Brain pericyte (primary cell): ENCODE measurements around the gene DAB1.
"Not testable (repeated sequence)": the region's sequence is repeated elsewhere in the genome, so short reads cannot be mapped to it uniquely, and the experiment has no call there.

Experiments used
- DNase-seq: peaks from one replicate; pipeline ENCODE4 v3.0.0-alpha.2; 2012; ENCODE audit warnings: low read depth, low spot score

The DAB1 gene

DNA sequence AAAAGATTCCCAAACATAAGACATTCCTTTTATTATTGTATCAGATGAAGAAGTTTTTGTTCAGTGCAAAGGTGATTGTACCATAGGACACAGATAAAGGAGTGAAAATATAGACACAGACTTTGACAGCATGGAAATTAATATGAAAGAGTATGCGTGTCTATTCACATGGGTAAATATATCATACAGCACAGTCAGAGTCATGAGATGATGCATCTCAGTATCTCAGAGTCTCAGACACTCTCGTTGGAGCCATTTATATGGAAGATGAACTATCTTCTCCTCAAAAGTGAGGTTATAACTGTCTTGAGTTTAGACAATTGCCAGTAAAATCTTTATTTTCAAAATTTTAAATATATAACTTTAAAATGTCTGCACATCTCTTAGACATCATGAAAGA, 299.7 kb downstream of the DAB1 start:
- DNase-seq, result no peak

DNA sequence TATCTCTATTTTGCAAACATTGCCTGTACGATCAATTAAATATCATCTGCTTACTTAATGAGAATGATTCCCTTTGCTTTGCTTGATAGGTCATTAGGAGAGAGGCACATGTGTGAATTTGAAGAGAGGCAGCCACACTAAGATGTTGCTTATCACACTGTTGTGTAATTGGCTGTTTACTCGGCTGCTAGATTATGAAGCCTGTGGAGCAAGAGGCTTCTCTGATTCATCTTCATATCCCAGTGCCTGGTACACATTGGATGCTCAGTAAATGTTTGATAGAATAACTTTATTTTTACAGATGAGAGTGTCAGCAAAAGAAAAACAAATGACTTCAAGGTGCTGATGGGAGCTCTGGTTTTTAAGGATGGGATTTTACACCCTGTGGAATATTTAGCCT, 301.8 kb downstream of the DAB1 start:
- DNase-seq, result no peak

DNA sequence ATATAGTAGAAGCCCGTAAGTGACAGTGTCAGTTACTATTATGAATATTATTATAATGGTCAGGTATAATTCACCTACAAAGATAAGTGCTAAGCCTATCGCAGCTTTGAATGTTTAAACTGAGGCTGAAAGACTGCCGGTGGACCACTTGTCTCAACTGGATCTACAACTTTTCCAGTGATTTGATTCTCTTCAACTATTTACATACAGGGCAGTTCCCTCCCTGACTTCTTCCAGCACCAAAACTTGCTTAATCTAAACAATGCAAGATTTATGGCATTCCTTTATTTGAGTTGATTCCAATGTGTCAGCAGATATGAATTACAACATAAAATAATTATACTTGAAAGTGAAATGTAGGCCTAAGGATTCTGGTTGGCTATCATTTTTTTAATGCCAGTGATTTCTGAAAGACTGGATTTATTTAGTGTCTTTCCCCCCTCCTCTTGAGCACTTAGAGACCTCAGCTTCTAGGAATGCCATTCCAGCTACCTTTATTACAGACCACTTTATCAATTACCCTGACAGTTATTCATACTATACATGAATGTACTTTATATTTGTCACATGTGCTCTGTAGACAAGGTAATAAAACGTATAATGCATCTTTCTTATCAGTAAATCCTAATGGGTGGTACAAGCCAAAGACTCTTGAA, 304.8 kb downstream of the DAB1 start:
- DNase-seq, result no peak

DNA sequence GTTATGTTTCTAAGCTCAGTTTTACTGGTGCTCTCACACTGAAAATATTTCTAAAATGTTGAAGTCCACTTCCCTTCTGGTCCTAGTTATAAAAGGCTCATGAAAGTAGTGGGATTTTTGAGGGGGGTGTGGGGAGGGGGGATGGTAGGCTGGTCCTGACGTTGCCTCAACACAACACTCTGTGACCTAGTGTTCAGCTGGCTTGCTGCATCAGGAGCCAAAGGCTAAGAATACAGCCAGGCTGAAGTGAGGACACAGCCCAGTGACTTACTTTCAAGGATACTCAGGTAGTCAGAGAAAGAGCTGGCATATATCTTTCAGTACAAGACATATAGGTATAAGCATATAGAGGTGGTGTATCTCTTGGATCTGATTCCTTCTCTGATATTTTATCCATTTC, 306.1 kb downstream of the DAB1 start:
- DNase-seq, result no peak

DNA sequence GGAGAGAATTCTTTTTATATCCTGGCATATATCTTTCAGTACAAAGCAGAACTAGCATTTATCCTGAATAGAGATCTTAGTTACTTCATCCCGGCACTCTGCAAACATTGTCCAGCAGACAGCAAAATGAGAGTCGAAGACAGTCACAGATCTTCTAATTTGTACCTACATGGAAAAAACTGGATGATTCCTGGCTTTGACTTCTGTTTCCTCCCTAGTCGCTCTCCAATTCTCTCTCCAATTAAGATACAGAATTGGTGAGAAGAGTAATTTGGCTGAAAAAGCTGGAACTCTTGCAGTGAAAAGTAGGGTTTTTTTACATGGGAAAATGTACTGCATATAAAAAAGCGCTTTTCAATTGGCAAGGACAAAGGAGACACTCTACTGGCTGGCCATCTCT, 307.0 kb downstream of the DAB1 start:
- no peak for DNase-seq

- no peak for DNase-seq
These were observed 308.7 kb downstream of the DAB1 start for GRCh38 chr1:57115030-57115614.

GRCh38 chr1:57112148-57112547, 311.7 kb downstream of the DAB1 start:
- DNase-seq, result no peak

- DNase-seq, result no peak
These were observed 312.7 kb downstream of the DAB1 start for GRCh38 chr1:57111175-57111574.

DNA sequence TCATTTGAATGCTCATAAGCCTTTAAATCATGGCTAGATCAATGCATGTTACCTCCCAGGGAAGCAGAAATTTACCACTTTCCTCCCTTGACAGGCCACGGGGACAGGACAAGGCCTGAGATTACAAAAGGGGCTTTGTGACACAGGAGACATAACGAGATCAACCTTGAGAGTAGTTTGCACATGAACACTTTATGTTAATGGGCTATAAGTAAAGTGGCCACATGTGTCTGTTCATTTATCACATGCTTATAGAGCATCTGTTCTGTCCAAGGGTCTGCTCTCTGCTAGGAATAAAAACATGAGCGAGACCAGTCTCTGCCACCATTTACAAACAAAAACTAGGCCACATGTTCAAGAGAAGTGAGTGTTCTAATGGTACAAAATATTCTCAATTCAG, 314.0 kb downstream of the DAB1 start:
- DNase-seq, result no peak

- no peak for DNase-seq
These were observed 314.6 kb downstream of the DAB1 start for GRCh38 chr1:57109247-57109646.

GRCh38 chr1:57106296-57106695, 317.6 kb downstream of the DAB1 start:
- DNase-seq, result no peak

- DNase-seq, result no peak
These were observed 321.1 kb downstream of the DAB1 start for GRCh38 chr1:57102561-57103326.

DNA sequence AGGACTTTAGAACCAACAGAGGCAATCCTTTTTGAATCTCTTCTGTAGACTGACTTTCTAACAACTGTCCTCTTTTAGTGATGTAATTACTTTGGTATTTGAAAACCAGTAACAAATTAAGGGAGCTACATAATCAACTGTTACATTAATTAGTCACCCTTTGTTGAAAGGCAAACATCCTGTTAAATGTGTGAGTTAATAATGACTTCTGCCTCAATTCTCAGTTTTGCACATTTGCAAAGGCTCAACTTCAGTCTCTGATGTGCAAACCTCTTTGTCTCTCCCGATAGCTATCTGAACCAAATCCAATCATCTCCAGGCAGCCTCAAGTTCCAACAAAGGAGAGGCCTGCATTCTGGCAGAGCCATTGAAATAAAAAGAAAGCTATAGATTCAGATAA, 322.7 kb downstream of the DAB1 start:
- no peak for DNase-seq

- DNase-seq, result no peak
These were observed 329.1 kb downstream of the DAB1 start for GRCh38 chr1:57094749-57095148.

GRCh38 chr1:57093122-57093521, 330.7 kb downstream of the DAB1 start:
- DNase-seq, result no peak

DNA sequence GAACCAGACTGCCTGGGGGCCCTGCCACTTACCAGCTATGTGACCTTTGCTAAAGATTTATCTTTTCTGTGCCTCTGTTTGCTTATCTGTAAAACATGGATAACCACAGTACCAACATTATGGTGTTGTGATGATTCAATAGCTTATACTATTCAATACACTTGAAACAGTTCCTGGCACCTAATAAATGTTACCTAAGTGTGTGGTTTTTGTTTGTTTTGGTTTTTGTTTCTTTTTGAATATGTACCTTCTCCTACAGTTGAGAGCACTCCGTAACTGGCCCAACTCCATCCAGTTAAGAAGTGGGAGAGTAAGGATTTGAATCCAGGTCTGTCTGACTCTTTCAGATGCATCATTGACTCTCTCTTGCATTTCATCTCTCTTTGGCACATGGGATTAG, 332.2 kb downstream of the DAB1 start:
- DNase-seq, result no peak

- DNase-seq, result no peak
These were observed 334.0 kb downstream of the DAB1 start for GRCh38 chr1:57089855-57090254.

- DNase-seq, result no peak
These were observed 334.6 kb downstream of the DAB1 start for GRCh38 chr1:57089221-57089620.

DNA sequence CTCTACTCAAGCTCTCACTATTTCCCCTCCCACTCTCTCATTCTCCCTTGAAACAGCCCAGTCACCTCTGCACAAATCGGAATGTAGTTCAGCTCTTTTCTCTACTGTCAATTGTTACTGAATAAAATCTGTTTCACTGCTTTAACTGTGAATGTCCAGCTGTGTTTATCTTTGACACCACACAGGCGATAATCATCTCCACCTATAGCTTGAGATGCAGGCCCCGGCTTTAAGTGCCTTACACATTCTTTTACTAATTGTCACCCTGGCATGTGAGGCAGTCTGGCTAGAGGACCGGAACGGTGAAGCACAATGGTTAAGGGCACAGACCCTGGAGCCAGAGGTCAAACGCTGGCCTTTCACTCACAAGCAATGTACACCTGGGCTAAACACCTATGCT, 335.2 kb downstream of the DAB1 start:
- DNase-seq, result no peak

DNA sequence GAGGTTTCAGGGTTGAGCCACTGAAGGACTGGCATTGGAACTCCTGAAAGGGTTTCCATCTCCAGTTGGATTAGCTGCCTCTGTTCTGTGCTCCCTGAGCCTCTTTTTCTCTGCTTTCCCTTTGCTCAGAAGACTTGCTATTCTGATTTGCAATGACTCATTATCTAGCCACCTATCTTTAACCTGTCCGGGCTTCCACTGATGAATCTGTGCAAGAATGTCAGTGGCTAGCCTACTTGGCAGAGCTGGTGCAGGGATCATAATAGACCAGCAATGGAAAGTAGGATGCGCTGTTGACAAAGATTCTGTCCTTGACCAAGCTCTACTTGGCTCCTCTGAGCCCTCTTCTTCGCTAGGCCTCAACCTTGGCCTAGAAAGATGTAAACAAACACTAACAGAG, 336.2 kb downstream of the DAB1 start:
- DNase-seq, result not testable (repeated sequence)

DNA sequence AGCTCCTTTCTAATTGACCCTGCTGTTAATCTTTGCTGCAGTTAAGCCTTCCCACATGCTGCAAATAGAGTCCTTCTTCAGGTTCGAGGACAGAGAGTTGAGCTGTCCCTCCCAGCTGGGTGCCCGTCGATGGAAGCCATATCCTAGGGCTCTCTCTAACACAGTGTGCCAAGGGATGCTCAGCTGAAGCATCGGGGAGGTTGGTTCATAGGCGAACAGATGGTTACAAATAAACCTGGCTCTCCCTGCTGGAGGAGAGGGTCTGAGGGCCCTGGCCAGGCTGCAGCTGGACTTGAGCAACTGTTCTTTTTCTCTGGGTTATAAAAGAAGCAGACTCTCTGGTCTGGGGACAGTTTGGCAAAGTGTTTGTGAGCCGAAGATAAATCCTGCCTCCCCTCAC, 337.7 kb downstream of the DAB1 start:
- no peak for DNase-seq

DNA sequence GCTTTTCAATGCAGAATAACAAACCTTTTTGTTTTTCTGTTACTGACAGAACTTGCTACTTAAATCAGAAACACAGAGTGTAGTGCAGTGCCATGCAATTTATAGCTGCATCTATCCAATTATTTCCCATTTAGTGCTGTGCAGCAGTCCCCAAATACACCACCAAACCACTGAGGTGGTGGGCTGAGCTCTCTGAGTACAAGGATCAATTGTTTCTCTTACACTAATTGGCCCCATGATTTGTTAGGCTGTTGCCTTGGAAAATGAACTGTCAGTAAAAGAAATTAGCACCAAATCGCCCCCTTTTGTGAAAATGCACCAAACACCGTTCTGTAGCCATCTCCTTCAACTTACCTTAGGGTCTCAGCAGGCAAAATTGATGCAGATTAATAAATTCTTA, 339.2 kb downstream of the DAB1 start:
- DNase-seq, result no peak
